HG03159 (cell line): ENCODE data around the gene CDHR1.

Source experiments
- ATAC-seq: cut with Tn5 transposase; IDR thresholded peaks from one replicate; pipeline ENCODE4 v1.9.1; 2021; ENCODE audit warnings: mild to moderate bottlenecking, moderate library complexity; ENCODE audit not compliant: unreplicated experiment

CDHR1 gene

DNA sequence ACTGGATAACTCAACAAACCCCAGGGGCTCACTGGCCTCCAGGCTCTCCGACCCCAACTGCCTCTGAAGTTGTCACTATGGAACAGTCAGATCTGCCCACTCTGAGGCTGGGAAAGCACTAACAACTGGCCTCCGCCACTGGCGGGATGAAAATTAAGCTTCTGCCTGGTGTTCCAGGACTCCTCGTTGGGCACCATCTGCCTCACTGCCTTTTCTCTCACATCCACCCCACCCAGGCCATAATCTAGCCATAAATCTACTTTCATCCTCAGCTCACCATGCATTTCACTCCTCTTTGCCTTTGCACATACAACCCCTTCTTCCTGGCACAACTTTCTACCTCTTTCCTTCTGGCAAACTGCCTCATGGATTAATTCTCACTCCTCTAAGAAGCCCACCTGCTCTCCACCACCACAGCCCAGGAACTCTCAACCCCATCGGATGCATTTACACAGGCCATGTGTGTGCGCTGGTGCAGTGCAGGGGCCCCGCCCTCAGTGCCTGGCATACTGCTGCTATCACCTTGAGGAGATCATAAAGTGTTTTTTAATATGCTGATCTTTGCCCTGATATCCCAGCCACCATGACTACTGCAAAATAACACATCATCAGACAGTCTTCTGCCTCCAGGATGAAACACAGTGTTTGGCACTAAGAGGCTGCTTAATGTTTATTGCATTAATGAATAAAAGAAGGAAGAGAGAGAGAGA is 4.0 kb downstream of the CDHR1 start:
- ATAC-seq = no peak

DNA sequence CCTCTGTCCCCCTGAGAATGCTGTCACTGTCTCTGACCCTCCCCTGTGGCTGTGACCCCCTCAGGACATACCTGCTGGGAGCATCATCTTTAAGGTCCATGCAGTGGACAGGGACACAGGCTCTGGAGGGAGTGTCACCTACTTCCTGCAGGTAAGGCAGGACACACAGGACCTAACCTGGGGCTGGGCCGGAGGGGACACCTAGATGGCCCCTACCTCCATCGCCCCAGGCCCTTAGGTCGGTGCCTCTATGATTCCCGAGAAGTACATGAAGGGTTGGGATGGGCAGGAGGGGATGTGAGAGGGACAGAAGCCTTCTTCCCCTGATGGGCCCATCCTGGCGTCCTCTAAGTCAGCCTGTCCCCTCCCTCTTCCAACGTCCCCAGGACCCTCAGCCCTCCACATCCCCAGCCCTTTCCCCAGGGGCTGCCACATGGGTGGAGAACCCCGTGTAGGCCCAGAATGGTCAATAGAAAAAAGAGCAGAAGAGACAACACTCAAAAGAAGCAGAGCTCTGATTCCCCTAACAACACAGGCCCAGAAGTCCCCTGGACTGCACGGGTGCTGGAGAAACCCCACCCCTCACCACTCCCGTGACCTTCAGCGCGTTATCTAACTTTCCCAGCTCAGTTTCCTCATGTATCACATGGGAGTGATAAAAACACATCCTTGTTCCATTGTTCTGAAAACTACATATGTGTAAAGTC is 6.4 kb downstream of the CDHR1 start:
- no peak for ATAC-seq

DNA sequence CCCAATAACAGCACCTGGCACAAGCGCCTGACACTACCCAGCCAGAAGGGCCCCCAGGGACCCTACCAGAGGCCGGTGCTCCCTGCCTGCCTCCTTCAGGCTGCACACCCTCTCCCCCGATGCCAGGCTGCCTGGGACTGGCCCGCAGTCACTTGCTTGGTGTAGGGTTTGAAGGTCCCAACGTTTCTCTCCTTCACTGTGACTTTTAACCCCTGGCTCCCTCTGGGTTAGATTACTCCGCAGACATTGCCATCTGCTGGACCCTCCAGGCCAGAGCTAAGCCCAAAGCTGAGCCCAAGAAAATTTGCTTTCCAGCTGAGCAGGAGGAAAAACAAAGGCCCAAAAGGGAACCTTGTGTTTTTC is 6.9 kb downstream of the CDHR1 start:
- ATAC-seq = no peak

DNA sequence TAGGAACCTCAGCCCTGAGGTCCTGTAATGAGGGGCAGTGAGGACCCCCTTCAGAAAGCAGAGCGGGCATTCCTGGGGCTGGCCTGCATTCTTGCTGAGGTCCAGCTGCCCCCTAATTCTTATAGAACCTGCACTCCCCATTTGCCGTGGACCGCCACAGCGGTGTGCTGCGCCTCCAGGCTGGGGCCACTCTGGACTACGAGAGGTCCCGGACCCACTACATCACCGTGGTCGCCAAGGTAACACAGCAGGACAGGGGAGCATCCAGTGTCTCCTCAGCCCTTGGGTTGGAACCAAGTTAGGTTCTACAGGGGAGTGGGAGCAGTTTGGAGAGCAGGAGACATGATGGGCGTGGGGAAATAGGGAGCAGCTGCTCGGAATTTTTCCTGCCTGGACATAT is 7.3 kb downstream of the CDHR1 start:
- ATAC-seq = no peak

DNA sequence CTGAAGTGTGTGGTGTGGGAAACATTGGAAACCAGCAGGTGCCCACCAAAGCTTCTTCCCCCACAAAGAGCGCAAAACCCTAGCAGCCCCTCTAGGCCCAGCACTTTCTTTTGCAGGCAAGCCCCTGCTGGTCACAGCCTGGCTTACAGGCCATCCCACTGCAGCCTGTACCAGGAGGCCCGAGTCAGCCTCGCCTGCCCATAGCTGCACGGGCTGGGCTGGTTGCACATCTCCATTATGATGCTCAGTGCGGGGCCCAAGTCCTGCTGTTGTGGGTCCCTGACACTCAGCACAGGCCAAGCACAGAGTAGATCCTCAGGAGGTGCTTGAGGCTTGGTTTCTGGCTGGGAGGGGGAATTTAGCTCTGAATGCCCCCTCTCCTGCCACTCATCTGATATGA is 8.0 kb downstream of the CDHR1 start:
- ATAC-seq = no peak

DNA sequence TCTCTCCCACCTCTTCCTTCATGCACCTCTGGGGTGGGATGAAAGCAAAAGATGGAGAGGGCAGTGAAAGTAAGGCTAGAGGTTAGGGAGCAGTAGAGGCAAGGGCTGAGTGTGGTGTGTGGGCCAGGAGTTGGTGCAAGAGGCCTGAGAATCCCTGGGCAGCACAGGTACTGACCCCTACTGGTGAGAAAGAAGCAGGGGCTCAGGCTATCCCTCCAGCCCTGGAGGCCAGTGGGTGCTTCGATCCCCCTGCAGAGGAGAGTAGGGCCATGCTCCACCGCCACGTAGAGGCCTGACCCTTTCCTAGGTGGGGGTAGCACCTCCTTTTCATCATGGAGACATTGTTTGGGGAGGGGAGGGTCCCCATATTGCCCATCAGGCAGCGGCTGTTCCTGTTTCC is 9.8 kb downstream of the CDHR1 start:
- peak; percentile 44 for ATAC-seq

DNA sequence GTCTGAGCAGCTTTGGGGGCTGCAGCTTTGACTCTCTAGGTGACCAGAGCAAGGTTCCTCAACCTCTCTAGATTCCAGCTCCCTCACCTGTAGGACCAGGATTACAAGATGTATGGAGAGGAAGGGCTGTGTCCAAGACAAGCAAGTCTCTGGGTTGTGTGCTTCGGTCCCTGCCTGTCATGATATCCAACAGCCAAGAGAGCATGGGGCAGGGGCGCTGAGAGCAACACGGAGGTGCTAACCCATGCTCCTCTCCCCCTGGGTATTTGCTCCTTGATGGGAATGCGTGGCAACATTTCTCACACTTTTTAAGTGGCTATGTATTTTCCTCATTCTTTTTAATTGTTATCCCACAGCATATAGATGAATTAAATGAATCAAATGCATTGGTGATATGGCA is 10.3 kb downstream of the CDHR1 start:
- no peak for ATAC-seq

DNA sequence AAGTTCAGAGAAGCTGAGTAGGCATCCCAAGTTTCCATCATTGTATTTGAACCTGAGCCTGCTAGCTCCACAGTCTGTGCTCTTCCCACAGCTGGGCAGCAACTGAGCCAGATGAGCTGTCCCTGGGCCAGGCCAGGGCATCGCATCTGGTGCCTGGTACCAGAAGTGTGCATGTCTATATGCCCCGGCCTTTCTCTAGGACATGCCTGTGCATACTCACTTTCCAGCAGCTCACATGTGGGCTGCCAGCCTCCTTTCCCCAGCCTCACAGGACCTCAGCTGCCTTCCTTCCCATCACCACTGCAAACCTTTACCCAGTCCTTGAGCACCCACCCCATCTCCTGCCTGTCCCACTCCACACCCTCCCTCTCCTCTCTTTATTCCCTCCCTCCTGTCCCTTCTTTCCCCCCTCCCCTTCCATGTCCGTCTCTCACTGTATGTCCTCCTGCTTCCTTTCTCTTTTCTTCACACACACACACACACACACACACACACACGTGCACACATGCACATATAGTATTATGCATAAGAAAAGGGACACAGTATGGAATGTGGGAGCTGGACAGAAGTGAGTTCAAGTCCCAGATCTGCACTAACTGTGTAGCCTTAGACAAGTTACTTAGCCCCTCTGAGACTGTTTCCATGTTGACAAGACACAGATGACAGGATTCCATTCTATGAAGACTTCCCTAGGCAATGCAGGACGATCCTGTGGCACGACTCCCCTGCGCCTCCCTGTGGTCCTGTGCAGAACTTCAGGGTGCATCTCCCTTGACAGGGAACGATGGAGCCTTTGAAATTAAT is 10.9 kb downstream of the CDHR1 start:
- ATAC-seq = peak; percentile 73

DNA sequence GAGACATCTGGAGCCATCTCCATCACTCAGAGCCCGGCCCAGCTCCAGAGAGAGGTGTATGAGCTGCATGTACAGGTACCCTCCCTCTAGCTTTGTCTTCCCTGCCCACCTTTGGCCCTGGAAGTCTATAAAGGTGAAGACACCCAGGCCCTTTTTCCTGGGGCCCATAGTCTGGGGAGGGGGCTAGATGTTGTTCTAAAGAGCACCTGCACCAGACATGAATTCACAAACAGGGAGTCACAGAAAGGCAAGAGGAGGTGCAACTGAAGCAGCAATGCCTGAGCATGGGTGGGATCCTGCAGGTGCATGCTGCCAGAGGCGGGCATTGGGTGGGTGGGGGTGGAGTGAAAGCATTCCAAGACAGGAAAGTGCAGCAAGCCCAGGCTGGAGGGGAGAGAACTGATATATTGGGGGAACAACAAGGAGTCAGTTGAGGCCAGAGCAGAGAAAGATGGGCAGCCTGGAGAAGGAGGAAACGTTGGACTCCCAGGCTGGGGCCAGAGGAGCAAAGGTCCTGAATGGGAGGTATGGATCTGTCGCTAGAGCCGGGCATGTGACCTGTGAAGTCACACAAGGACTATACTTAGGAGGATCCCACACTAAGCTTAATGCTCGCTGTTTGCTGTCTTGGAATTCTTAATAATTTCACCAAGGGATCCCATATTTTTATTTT is 11.7 kb downstream of the CDHR1 start:
- ATAC-seq = no peak

DNA sequence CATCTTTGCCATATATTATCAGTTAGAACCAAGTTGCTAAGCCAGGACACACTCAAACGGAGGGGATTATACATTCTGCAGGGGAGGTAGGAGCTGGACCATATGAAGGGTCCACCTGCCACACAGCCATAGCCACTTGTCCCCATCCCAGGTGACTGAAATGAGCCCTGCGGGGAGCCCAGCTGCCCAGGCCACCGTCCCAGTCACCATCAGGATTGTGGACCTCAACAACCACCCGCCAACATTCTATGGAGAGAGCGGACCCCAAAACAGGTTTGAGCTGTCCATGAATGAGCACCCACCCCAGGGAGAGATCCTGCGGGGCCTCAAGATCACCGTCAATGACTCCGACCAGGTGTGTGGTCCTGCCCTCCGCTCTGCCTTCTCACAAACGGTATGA is 13.7 kb downstream of the CDHR1 start:
- no peak for ATAC-seq

DNA sequence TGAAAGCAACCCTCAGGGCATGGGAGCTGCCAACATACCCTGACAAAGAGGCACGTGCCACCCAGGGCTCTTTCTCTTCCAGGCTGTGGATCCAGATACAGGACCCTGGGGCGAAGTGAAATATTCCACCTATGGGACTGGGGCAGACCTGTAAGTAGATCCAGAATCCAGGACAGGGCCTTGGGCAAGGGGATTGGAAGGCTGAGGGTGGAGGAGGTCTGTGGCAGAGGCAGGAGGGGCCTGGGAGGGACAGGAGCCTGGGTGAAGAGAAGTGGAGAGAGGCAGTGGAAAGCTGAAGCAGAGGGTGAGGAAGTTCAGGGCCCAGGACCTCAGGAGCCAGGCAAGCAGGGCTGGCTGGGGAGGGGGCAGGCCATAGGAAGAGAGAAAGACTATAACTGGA is 17.2 kb downstream of the CDHR1 start:
- ATAC-seq = no peak

DNA sequence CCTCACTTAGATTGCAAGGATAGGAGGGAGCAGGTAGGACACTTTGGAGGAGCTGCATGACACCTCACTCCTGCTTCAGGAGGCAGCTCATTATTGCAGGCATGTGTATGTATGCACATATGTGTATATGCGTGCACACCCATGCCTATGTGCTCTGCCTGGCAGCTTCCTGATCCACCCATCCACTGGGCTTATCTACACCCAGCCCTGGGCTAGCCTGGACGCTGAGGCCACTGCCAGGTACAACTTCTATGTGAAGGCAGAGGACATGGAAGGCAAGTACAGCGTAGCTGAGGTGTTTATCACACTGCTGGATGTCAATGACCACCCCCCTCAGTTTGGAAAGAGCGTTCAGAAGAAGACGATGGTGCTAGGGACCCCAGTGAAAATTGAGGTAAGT is 17.7 kb downstream of the CDHR1 start:
- no peak for ATAC-seq

DNA sequence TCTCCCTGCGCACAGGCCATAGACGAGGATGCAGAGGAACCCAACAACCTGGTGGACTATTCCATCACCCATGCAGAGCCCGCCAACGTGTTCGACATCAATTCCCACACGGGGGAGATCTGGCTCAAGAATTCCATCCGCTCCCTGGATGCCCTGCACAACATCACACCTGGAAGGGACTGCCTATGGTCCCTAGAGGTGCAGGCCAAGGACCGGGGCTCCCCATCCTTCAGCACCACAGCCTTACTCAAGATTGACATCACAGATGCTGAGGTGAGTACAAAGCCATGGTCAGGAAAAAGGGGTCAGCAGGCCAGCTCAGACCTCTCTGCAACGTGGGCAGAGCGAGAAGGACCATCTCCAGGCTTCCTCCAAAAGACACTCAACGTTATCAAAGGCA is 18.7 kb downstream of the CDHR1 start:
- no peak for ATAC-seq

DNA sequence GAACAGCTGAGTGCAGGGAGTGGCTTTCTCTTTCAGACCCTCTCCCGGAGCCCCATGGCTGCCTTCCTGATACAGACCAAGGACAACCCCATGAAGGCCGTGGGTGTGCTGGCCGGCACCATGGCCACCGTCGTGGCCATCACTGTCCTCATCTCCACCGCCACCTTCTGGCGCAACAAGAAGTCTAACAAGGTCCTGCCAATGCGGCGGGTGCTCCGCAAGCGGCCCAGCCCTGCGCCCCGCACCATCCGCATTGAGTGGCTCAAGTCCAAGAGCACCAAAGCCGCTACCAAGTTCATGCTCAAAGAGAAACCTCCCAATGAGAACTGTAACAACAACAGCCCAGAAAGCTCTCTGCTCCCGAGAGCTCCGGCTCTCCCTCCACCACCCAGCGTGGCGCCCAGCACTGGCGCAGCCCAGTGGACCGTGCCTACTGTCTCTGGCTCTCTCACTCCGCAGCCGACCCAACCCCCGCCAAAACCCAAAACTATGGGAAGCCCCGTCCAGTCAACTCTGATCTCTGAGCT is 19.8 kb downstream of the CDHR1 start:
- ATAC-seq = no peak

DNA sequence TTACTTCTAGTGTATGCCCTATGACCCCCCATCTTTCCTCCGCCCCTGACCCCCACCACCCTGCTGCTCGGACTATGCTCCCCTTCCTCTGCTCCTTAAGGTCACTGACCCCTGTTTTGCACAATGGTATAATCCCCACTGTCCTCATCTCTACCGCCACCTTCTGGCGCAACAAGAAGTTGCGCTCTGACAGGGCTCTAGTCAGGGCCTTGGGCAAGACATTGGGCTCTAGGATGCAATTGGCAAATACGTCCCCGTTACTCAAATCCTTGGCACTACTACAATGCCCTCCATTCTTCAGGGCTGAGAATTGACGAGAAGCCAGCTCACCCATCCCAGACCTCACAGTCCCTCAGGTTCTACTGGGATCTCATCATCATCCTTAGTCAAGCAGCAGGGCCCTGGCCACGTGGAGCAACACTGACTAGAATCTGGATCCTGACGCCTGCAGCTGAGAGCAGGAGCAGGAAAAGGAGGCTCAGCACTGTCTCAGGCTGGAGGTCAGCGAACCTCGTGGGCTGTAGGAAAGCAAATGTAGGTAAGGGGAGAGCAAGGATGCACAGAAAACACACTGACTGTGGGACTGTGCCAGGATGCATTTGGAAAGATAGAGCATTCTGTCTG is 20.4 kb downstream of the CDHR1 start:
- ATAC-seq = peak; percentile 89

DNA sequence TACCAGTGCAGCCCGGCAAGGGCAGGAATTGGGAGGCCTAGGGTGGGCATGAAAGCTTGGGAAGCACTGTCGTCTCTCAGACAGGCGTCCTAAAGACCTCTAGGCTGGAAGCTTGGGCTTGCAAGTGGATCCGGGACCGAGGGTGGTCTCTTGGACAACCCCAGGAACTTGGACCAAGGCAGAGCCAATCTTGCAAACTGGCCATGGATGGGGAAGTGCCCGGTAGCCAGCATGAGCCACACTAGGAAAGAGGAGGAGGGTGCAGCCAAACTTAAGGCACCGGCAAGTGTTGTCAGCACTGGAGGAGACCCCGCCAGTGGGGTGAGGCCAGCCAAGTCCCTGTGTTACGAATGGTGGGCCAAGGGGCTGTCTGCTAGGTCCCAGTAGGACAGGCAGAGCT is 22.5 kb downstream of the CDHR1 start:
- ATAC-seq = no peak

DNA sequence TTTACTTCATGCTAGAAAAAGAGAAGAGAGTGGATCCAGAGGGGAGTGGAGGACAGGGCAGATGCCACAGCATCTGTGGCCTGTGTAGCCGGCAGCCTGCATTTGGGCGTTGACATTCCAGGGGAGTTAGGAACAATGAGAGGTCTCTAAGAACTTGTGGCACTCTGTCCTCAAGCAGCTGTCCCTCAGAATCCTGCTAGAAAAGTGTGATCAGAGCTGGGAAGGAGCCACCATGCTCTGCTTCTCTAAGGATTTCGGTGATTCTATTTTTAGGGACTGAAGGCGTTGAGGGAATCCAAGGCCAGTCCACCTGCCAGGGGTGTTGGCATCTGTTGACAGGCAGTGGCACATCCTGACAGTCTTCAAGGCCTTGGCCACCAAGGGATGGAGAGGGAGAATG is 23.4 kb downstream of the CDHR1 start:
- no peak for ATAC-seq

DNA sequence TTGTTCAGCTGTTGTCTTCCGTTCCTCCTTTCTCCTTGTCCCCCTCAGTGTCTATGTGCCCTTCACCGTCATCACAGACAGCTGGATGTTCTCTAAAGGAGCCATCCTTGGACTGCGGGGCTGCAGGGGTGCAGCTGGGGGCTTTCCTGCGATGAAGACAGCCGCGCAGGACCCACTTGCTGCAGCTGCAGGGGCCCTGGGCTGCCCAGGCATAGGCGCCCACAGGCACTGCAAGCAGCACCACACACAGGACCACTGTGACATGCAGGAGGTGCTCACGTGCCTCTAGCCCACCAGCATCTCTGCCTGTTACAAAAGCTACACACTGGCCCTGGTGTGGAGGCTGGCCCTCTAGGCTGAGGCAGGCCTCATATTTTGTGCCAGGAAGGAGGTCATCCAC is 27.6 kb downstream of the CDHR1 start:
- ATAC-seq = no peak

DNA sequence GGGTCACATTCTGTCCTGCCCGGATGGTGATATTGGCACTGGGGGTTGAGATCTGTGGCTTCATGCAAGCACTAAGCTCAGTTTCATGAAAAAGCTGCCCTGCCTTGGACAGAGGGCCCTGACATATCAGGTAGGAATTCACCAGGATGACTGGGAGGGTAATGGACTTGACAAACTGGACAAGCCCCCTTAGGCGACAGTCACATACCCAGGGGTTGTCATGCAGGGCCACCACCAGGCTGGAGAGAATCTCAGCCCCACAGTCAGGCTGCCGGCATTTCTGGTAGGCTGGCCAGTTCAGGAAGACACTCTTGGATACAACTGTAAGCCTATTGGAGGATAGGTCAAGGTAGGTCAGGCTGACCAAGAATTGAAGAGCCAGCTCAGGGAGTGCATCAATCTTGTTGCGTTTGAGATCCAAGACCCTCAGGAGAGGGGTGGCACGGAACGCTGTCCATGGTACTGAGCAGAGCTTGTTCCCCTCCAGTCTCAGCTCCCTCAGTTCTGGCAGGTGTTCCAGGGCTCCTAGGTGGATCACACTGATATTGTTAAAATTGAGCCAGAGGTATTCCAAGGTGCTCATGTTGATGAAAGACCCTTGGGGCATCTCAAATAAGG is 30.2 kb downstream of the CDHR1 start:
- no peak for ATAC-seq

DNA sequence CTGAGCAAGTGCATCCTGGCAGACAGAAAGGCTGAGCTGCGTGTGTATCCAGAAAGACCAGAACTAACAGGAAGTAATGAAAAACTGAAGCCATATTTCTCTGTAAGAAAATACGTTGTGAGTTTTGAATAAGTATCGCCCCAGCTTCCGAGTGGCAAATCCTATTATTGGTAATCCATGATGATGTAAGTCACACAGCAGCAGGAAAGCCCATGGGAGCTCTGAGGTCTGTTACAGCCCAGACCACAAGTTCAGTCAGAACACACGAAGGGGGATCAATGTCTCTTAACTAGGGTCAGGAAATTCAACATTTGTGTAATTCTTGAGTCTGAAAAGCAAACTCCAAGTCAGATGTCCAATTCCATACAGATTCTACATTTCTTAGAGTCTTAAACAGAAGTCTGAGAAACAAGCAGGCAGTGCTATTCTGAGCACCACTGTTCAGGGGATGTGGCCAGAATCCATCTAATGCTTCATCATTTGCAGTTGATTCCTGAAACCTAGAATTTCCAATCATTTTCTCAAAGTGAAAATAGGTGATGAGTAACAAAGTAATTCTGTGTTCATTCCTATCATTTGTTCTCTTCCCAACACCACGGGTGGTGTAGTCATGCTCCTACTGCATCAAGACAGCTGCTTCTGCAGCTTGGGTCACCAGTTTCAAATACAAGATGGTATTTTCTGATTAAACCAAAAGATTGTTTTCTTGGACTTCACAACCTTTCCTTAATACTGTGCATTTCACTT is 31.3 kb downstream of the CDHR1 start, which contains the start of gene LRIT2:
LRIT2 (minus strand) TSS at position 118 of the 747 bp plus-strand sequence; CDS start at position 94, 24 bp downstream.
- ATAC-seq = no peak
